HepG2 (cell line): ENCODE measurements around the gene ARHGAP5. TPM values are rescaled to one million over a fixed set of nuclear protein-coding genes. Genes with fewer than 3 reads are reported as not detected.

Experiments used
- ATAC-seq: fragments of 200-7000 bp; cut with Tn5 transposase; 3 replicates; pipeline ENCODE4 v1.9.1; 2020; ENCODE audit warnings: mild to moderate bottlenecking, moderate library complexity
- BruUV-seq: library from RNA; stranded (reverse); fragments of 400-500 nt; replicated peaks from 2 replicates; lab custom pipeline; 2021; lab: Mats Ljungman, UMichigan
- CTCF ChIA-PET: fragments of 300-600 bp; formaldehyde crosslinking; extraction: SDS; loops from one replicate; lab custom pipeline; 2021; ENCODE audit warnings: low total read pairs, inconsistent platforms, low intra/inter-chr PET ratio; lab: Yijun Ruan, JAX
- POLR2A ChIA-PET: fragments of 350-600 bp; sonication (Branson Sonifier 250); formaldehyde crosslinking; loops from one replicate; lab custom pipeline; 2020; ENCODE audit warnings: antibody characterized with exemption, inconsistent platforms; lab: Yijun Ruan, JAX
- DNase-seq: peaks from one replicate; pipeline ENCODE4 v3.0.0-alpha.2; 2015; ENCODE audit warnings: low spot score
- FAIRE-seq: peaks from 3 replicates; lab custom pipeline; 2011; peaks lifted over from hg19 to GRCh38; lab: Jason Lieb, UNC
- H2AFZ ChIP-seq: one replicate; pipeline ENCODE4 v1.6.1; 2011; ENCODE audit warnings: low read length, inconsistent platforms
- H3K27ac ChIP-seq: fragments of 300-600 bp; 3 replicates; pipeline ENCODE4 v1.8.0; 2011; ENCODE audit warnings: mixed run types, mild to moderate bottlenecking, mixed read lengths, low read length, inconsistent platforms; ENCODE audit not compliant: insufficient read depth; ENCODE audit errors: extremely low read length
- H3K27me3 ChIP-seq, 2 experiments: fragments of 200-600 bp in 1 of 2; 2 replicates in 1 of 2; 3 replicates in 1 of 2; pipeline versions ENCODE4 v1.6.0 to v1.8.0; 2011; ENCODE audit warnings: low read length in 2 of 2, mild to moderate bottlenecking in 2 of 2, moderate library complexity in 2 of 2, inconsistent platforms in 1 of 2; ENCODE audit not compliant: insufficient read depth in 2 of 2, control insufficient read depth in 1 of 2
- H3K36me3 ChIP-seq, 2 experiments: fragments of 200-600 bp in 1 of 2; replicated peaks in 1 of 2; 2 replicates in 1 of 2; 3 replicates in 1 of 2; pipeline versions ENCODE4 v1.5.1 to v1.8.0; 2011; ENCODE audit warnings: low read length in 2 of 2, inconsistent platforms in 1 of 2; ENCODE audit not compliant: insufficient read depth in 2 of 2, control insufficient read depth in 1 of 2
- H3K4me1 ChIP-seq: 2 replicates; pipeline ENCODE4 v1.5.1; 2012; ENCODE audit warnings: low read length, inconsistent platforms; ENCODE audit not compliant: insufficient read depth
- H3K4me2 ChIP-seq: 2 replicates; pipeline ENCODE4 v1.6.0; 2011; ENCODE audit warnings: low read depth, low read length, inconsistent platforms
- H3K4me3 ChIP-seq, 3 experiments: fragments of 200-600 bp in 1 of 3; sonication (generic), shearing (Covaris generic) in 1 of 3; replicated peaks in 1 of 3; 2 replicates each; pipeline ENCODE4 v1.5.1; 2011 to 2016; ENCODE audit warnings: low read length in 3 of 3, inconsistent platforms in 2 of 3, low read depth in 2 of 3, mild to moderate bottlenecking in 2 of 3, control low read depth in 1 of 3, mixed read lengths in 1 of 3; ENCODE audit not compliant: insufficient read depth in 1 of 3
- H3K79me2 ChIP-seq: one replicate; pipeline ENCODE4 v1.6.1; 2011; ENCODE audit warnings: low read length, inconsistent platforms; ENCODE audit not compliant: insufficient read depth
- H3K9ac ChIP-seq: 2 replicates; pipeline ENCODE4 v1.6.0; 2011; ENCODE audit warnings: mild to moderate bottlenecking, low read depth, low read length, inconsistent platforms; ENCODE audit not compliant: insufficient read depth
- H3K9me3 ChIP-seq: 2 replicates; pipeline ENCODE4 v1.5.1; 2012; ENCODE audit warnings: mild to moderate bottlenecking, low read length
- H4K20me1 ChIP-seq: 2 replicates; pipeline ENCODE4 v1.6.0; 2011; ENCODE audit warnings: inconsistent platforms, mild to moderate bottlenecking, low read length, moderate library complexity; ENCODE audit not compliant: insufficient read depth
- AHR ChIP-seq: IDR thresholded peaks from 2 replicates; pipeline ENCODE4 v1.6.1; 2018; ENCODE audit warnings: missing genetic modification reagents, missing compliant biosample characterization
- CERS6 ChIP-seq: sonication (generic); formaldehyde crosslinking; IDR thresholded peaks from 2 replicates; pipeline ENCODE4 v1.5.0; 2020; ENCODE audit warnings: missing genetic modification reagents
- NKX3-1 ChIP-seq: sonication (generic); formaldehyde crosslinking; IDR thresholded peaks from 2 replicates; pipeline ENCODE4 v1.5.0; 2020; ENCODE audit warnings: missing genetic modification reagents
- NR3C1 ChIP-seq: sonication (generic); formaldehyde crosslinking; IDR thresholded peaks from 2 replicates; pipeline ENCODE4 v1.4.0; 2020; ENCODE audit warnings: missing genetic modification reagents
- STAG1 ChIP-seq: sonication (generic); formaldehyde crosslinking; IDR thresholded peaks from 2 replicates; pipeline ENCODE4 v1.4.0; 2020; ENCODE audit warnings: missing genetic modification reagents
- TAF1 ChIP-seq: sonication (generic); formaldehyde crosslinking; IDR thresholded peaks from 2 replicates; pipeline ENCODE4 v1.4.0; 2020; ENCODE audit warnings: missing genetic modification reagents
- TRAFD1 ChIP-seq: sonication (generic); formaldehyde crosslinking; IDR thresholded peaks from 2 replicates; pipeline ENCODE4 v1.5.1; 2020; ENCODE audit warnings: missing genetic modification reagents, mild to moderate bottlenecking, borderline replicate concordance
- ZFYVE20 ChIP-seq: sonication (generic); formaldehyde crosslinking; IDR thresholded peaks from 2 replicates; pipeline ENCODE4 v1.8.0; 2023; ENCODE audit warnings: low read depth, mild to moderate bottlenecking, moderate library complexity, missing genetic modification reagents, borderline replicate concordance
- ZMYM3 ChIP-seq: sonication (generic); formaldehyde crosslinking; IDR thresholded peaks from 2 replicates; pipeline ENCODE4 v1.5.1; 2020; ENCODE audit warnings: mild to moderate bottlenecking, missing genetic modification reagents
- ZNF251 ChIP-seq: sonication (generic); formaldehyde crosslinking; IDR thresholded peaks from 2 replicates; pipeline ENCODE4 v1.9.0; 2021; ENCODE audit warnings: mild to moderate bottlenecking, missing genetic modification reagents
- ZNF512B ChIP-seq: sonication (generic); formaldehyde crosslinking; IDR thresholded peaks from 2 replicates; pipeline ENCODE4 v1.5.1; 2020; ENCODE audit warnings: missing genetic modification reagents, mild to moderate bottlenecking, borderline replicate concordance
- ZNF576 ChIP-seq: sonication (generic); formaldehyde crosslinking; IDR thresholded peaks from 2 replicates; pipeline ENCODE4 v1.4.0; 2020; ENCODE audit warnings: mild to moderate bottlenecking, missing genetic modification reagents
- WGBS: methylation state at CpG from one replicate; pipeline ENCODE4 v1.1.6; 2017; ENCODE audit warnings: low lambda C conversion rate; 5-methylcytosine and 5-hydroxymethylcytosine counted together
- in situ Hi-C: cut with HindIII; loops from 2 replicates; pipeline ENCODE4 v1.10.0; 2017; ENCODE audit warnings: low pct_unique_long_range_greater_than_20kb; ENCODE audit not compliant: extremely low pct_ligation_motif_present
- intact Hi-C: fragments of 100-400 bp; cut with micrococcal nuclease; formaldehyde crosslinking; loops from one replicate; pipeline ENCODE4 v1.10.0; 2022; ENCODE audit not compliant: unreplicated experiment
- polyA plus RNA-seq, 8 experiments: library from polyadenylated mRNA; depleted of rRNA in 3 of 8; stranded (reverse) in 7 of 8; unstranded in 1 of 8; fragments of >200 nt; fragmentation: Illumina TruSeq in 4 of 8; extraction: Trizol in 4 of 8; gene quantifications; 2 replicates each; pipeline versions ENCODE4 v1.2.1 to v1.2.3, GENCODE V29; 2011 to 2016; ENCODE audit warnings: low read depth in 4 of 8, missing spikeins in 1 of 8, mixed read lengths in 1 of 8; ENCODE audit not compliant: insufficient read depth in 1 of 8
- total RNA-seq, 5 experiments: library from RNA; depleted of rRNA; stranded (reverse); fragments of >200 nt; fragmentation: Illumina TruSeq; extraction: Trizol; gene quantifications; 2 replicates each; pipeline ENCODE4 v1.2.3, GENCODE V29; 2016; ENCODE audit warnings: low read depth in 1 of 5

Gene ARHGAP5
- total and polyA plus RNA-seq, 2 of the 13 experiments (the other 11 are each of a cell fraction or from before 2014, with no cell fraction given), result 33.7 to 144 TPM

- Histone ChIP-seq H3K79me2 (no peaks in the 10 kb centered on the region), H2AFZ (no peak overlapping the region), H3K27me3 (no peaks in the 10 kb centered on the region), H3K9ac (no peak overlapping the region), H3K9me3 (no peaks in the 10 kb centered on the region), H4K20me1 (no peaks in the 10 kb centered on the region), H3K4me1 (peaks cover 9% of the 10 kb centered on the region), H3K36me3 (no peaks in the 10 kb centered on the region), H3K27ac (no peak overlapping the region), H3K4me3 (no peak overlapping the region), H3K4me2 (no peak overlapping the region)
- TF ChIP-seq ZNF251 (CRISPR knock-in tag) (no peak), CERS6 (CRISPR knock-in tag) (no peak), NR3C1 (CRISPR knock-in tag) (no peak), STAG1 (CRISPR knock-in tag) (no peak), TRAFD1 (CRISPR knock-in tag) (no peak), ZNF576 (CRISPR knock-in tag) (no peak), TAF1 (CRISPR knock-in tag) (no peak), ZFYVE20 (CRISPR knock-in tag) (no peak), AHR (CRISPR knock-in tag) (no peak), NKX3-1 (no peak), ZMYM3 (CRISPR knock-in tag) (no peak), ZNF512B (CRISPR knock-in tag) (no peak)
- ATAC-seq (no peak), FAIRE-seq (no peak), DNase-seq (no peak)
- in situ Hi-C loops (no loop called here), intact Hi-C loops (no loop called here)
- CTCF ChIA-PET, result no interaction called here
- POLR2A ChIA-PET, result no interaction called here
- 70% methylated on average over 4 of the region's 4 CpGs for WGBS
- BruUV-seq, result no TSS peak
Observed at GRCh38 chr14:32043624-32044023, 33.5 kb upstream of the ARHGAP5 start.
